Lower leg skin (tissue), 3 donors: ENCODE results near the gene DDX56.

Source experiments
- CTCF ChIP-seq, 3 donors: fragments of 450-650 bp; IDR thresholded peaks; one replicate each; pipeline ENCODE4 v1.5.1; 2016; ENCODE audit warnings: antibody characterized with exemption in 3 of 3, mild to moderate bottlenecking in 3 of 3, moderate library complexity in 2 of 3
- POLR2A ChIP-seq, 2 donors: fragments of 450-650 bp; IDR thresholded peaks; one replicate each; pipeline ENCODE4 v1.6.1; 2016 to 2017; ENCODE audit warnings: antibody characterized with exemption in 2 of 2, mild to moderate bottlenecking in 1 of 2, moderate library complexity in 1 of 2

- no peak for TF ChIP-seq CTCF (IDR thresholded peaks at IDR 0.05)
- TF ChIP-seq POLR2A (IDR thresholded peaks at IDR 0.05): no peak
These were observed 54.2 kb downstream of the DDX56 start for GRCh38 chr7:44519546-44519945.
